ENCODE data around the gene NTRK2. TPM values are rescaled to one million over a fixed set of nuclear protein-coding genes. Genes with fewer than 3 reads are reported as not detected.

NTRK2 gene
- total RNA-seq, 5 donors from 2014 or later (not counting 1 experiment from before 2014, with no cell fraction given): 0.05 to 0.39 (median 0.12) TPM; not detected in 1

DNA sequence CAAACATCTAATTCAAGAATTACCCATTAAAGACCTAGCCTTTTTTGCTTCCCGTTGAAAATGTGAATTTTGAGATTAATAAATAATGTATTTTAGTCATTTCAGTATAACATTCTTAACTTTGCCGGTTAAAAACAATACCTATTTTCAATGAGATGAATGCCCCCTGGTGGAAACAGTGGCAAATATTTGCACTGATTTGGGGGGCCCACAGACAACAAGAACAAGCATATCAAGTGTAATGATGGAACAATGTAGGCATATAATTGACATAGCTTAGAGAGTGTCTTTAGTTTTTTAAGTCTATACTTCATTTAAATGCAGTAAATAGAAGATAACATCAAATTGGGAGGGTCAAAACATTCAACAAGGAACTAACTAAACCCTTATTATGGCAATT is 111.9 kb downstream of the NTRK2 start:
- H3K27ac Mint-ChIP-seq: no peak overlapping the region
- peaks cover 5% of the 10 kb centered on the region in 2 donors for H3K27me3 Mint-ChIP-seq
- no peak overlapping the region for H3K4me3 Mint-ChIP-seq
- H3K4me1 Mint-ChIP-seq: no peaks in the 10 kb centered on the region
- Histone ChIP-seq H3K4me1 (ENCODE audit: control insufficient read depth in 1 of 2, extremely low read depth in 1 of 2, insufficient read depth in 2 of 2, low read length in 2 of 2) (no peaks in the 10 kb centered on the region), H3K27ac (ENCODE audit: low read length) (no peak overlapping the region), H3K9me3 (no peaks in the 10 kb centered on the region), H3K27me3 (replicated peaks in 1 of 2; ENCODE audit: control insufficient read depth in 2 of 2, extremely low read depth in 1 of 2, insufficient read depth in 2 of 2, low read length in 1 of 2) (no peaks in the 10 kb centered on the region), H3K4me3 (ENCODE audit: control insufficient read depth in 1 of 2, extremely low read depth in 1 of 2, low read length in 1 of 2) (no peak overlapping the region), H3K36me3 (ENCODE audit: control insufficient read depth in 2 of 2, extremely low read depth in 1 of 2, insufficient read depth in 1 of 2, low read length in 1 of 2) (no peaks in the 10 kb centered on the region)
- WGBS (ENCODE audit: insufficient coverage): no CpG with 5 or more reads among the region's 2 CpGs
- ChIA-PET CTCF (interaction anchor here in 1 of 2 donors (0.7 to 1.5 kb wide), 2 partner anchors 31 to 384 kb away, joined by 3 read pairs; no protein-coding TSS in a partner anchor), POLR2A (no interaction called here)
- peak in 1 of 35 experiments; percentile 18 for DNase-seq
- H3K9me3 Mint-ChIP-seq: peaks cover 0 to 5% (median 0%) of the 10 kb centered on the region in 3 donors
- H3K36me3 Mint-ChIP-seq: no peaks in the 10 kb centered on the region
- no peak for ATAC-seq (replicated peaks in 1 of 4)

- no peaks in the 10 kb centered on the region for H3K36me3 Mint-ChIP-seq
- no peak overlapping the region for H3K4me3 Mint-ChIP-seq
- H3K4me1 ChIP-seq (ENCODE audit: control insufficient read depth in 1 of 2, extremely low read depth in 1 of 2, insufficient read depth in 2 of 2, low read length in 2 of 2): no peaks in the 10 kb centered on the region
- ChIA-PET POLR2A (interaction anchor here in 1 of 2 donors (0.5 kb wide), 1 partner anchor 74 kb away, joined by 3 read pairs; no protein-coding TSS in a partner anchor), CTCF (interaction anchor here in 1 of 2 donors (0.6 to 0.7 kb wide), 2 partner anchors 31 to 50 kb away, joined by 3 read pairs; no protein-coding TSS in a partner anchor)
- ATAC-seq (replicated peaks in 1 of 4): no peak
- no peaks in the 10 kb centered on the region for H3K4me1 Mint-ChIP-seq
- H3K4me3 ChIP-seq (ENCODE audit: control insufficient read depth in 1 of 2, extremely low read depth in 1 of 2, low read length in 1 of 2): no peak overlapping the region
- H3K27me3 ChIP-seq (replicated peaks in 1 of 2; ENCODE audit: control insufficient read depth in 2 of 2, extremely low read depth in 1 of 2, insufficient read depth in 2 of 2, low read length in 1 of 2): no peaks in the 10 kb centered on the region
- H3K27ac Mint-ChIP-seq: no peak overlapping the region
- H3K27ac ChIP-seq (ENCODE audit: low read length): no peak overlapping the region
- no peaks in the 10 kb centered on the region for H3K9me3 ChIP-seq
- no peak for DNase-seq
- no peaks in the 10 kb centered on the region for H3K36me3 ChIP-seq (ENCODE audit: control insufficient read depth in 2 of 2, extremely low read depth in 1 of 2, insufficient read depth in 1 of 2, low read length in 1 of 2)
- H3K27me3 Mint-ChIP-seq: peaks cover 5% of the 10 kb centered on the region in 2 donors
- WGBS (ENCODE audit: insufficient coverage): 83% methylated on average over 3 of the region's 11 CpGs
- peaks cover 0 to 5% (median 0%) of the 10 kb centered on the region in 3 donors for H3K9me3 Mint-ChIP-seq
Observed at GRCh38 chr9:84781931-84782866, 112.7 kb downstream of the NTRK2 start.

GRCh38 chr9:84785792-84786547 is 116.4 kb downstream of the NTRK2 start:
- DNase-seq (no peak), ATAC-seq (replicated peaks in 1 of 4) (no peak)
- no peaks in the 10 kb centered on the region for H3K4me1 Mint-ChIP-seq
- H3K4me1 ChIP-seq (ENCODE audit: control insufficient read depth in 1 of 2, extremely low read depth in 1 of 2, insufficient read depth in 2 of 2, low read length in 2 of 2): no peaks in the 10 kb centered on the region
- WGBS (ENCODE audit: insufficient coverage): 58% methylated on average over 2 of the region's 4 CpGs
- H3K4me3 ChIP-seq (ENCODE audit: control insufficient read depth in 1 of 2, extremely low read depth in 1 of 2, low read length in 1 of 2): no peak overlapping the region
- no peaks in the 10 kb centered on the region for H3K9me3 ChIP-seq
- H3K27ac ChIP-seq (ENCODE audit: low read length): no peak overlapping the region
- no peaks in the 10 kb centered on the region for H3K36me3 Mint-ChIP-seq
- peaks cover 5% of the 10 kb centered on the region in 2 donors for H3K27me3 Mint-ChIP-seq
- peaks cover 5 to 6% of the 10 kb centered on the region in 2 experiments for H3K27me3 ChIP-seq (replicated peaks in 1 of 2; ENCODE audit: control insufficient read depth in 2 of 2, extremely low read depth in 1 of 2, insufficient read depth in 2 of 2, low read length in 1 of 2)
- no peak overlapping the region for H3K27ac Mint-ChIP-seq
- ChIA-PET CTCF (no interaction called here), POLR2A (no interaction called here)
- peaks cover 0 to 5% (median 0%) of the 10 kb centered on the region in 3 donors for H3K9me3 Mint-ChIP-seq
- no peaks in the 10 kb centered on the region for H3K36me3 ChIP-seq (ENCODE audit: control insufficient read depth in 2 of 2, extremely low read depth in 1 of 2, insufficient read depth in 1 of 2, low read length in 1 of 2)
- no peak overlapping the region for H3K4me3 Mint-ChIP-seq

GRCh38 chr9:84788803-84789462 is 119.4 kb downstream of the NTRK2 start:
- POLR2A ChIA-PET: no interaction called here
- no peak for ATAC-seq (replicated peaks in 1 of 4)
- H3K36me3 ChIP-seq (ENCODE audit: control insufficient read depth in 2 of 2, extremely low read depth in 1 of 2, insufficient read depth in 1 of 2, low read length in 1 of 2): no peaks in the 10 kb centered on the region
- no peaks in the 10 kb centered on the region for H3K4me1 ChIP-seq (ENCODE audit: control insufficient read depth in 1 of 2, extremely low read depth in 1 of 2, insufficient read depth in 2 of 2, low read length in 2 of 2)
- no peak overlapping the region for H3K27ac Mint-ChIP-seq
- no peaks in the 10 kb centered on the region for H3K4me1 Mint-ChIP-seq
- H3K27me3 Mint-ChIP-seq: no peaks in the 10 kb centered on the region
- CTCF ChIA-PET: no interaction called here
- no peaks in the 10 kb centered on the region for H3K36me3 Mint-ChIP-seq
- peaks cover 5 to 6% of the 10 kb centered on the region in 2 experiments for H3K27me3 ChIP-seq (replicated peaks in 1 of 2; ENCODE audit: control insufficient read depth in 2 of 2, extremely low read depth in 1 of 2, insufficient read depth in 2 of 2, low read length in 1 of 2)
- H3K4me3 ChIP-seq (ENCODE audit: control insufficient read depth in 1 of 2, extremely low read depth in 1 of 2, low read length in 1 of 2): no peak overlapping the region
- no peaks in the 10 kb centered on the region for H3K9me3 ChIP-seq
- no peak overlapping the region for H3K27ac ChIP-seq (ENCODE audit: low read length)
- H3K4me3 Mint-ChIP-seq: no peak overlapping the region
- no peak for DNase-seq
- 98% methylated on average over 4 of the region's 5 CpGs for WGBS (ENCODE audit: insufficient coverage)
- H3K9me3 Mint-ChIP-seq: no peaks in the 10 kb centered on the region

DNA sequence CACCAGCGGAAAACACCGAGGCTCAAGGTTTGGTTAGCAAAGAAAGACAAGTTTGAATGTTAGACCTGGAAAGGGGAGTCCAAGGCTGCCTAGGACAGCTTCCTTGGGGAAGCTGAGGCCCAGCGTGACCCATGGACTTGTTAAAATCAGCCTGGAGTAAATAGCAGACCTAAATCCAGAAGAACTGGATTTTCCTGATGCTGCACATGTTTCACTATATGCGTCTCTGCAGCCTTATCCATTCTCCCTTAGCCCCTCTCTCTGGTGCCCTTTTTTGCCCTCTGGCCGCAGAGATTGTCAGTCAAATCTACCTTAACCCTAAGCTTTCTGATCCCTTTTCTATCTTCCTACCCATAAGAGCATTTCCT is 119.9 kb downstream of the NTRK2 start:
- WGBS (ENCODE audit: insufficient coverage): 83% methylated on average over 5 of the region's 5 CpGs
- no peak overlapping the region for H3K27ac Mint-ChIP-seq
- H3K36me3 Mint-ChIP-seq: no peaks in the 10 kb centered on the region
- Histone ChIP-seq H3K4me3 (ENCODE audit: control insufficient read depth in 1 of 2, extremely low read depth in 1 of 2, low read length in 1 of 2) (no peak overlapping the region), H3K4me1 (ENCODE audit: control insufficient read depth in 1 of 2, extremely low read depth in 1 of 2, insufficient read depth in 2 of 2, low read length in 2 of 2) (no peaks in the 10 kb centered on the region), H3K27me3 (replicated peaks in 1 of 2; ENCODE audit: control insufficient read depth in 2 of 2, extremely low read depth in 1 of 2, insufficient read depth in 2 of 2, low read length in 1 of 2) (peaks cover 5 to 6% of the 10 kb centered on the region in 2 experiments), H3K36me3 (ENCODE audit: control insufficient read depth in 2 of 2, extremely low read depth in 1 of 2, insufficient read depth in 1 of 2, low read length in 1 of 2) (no peaks in the 10 kb centered on the region), H3K9me3 (no peaks in the 10 kb centered on the region), H3K27ac (ENCODE audit: low read length) (no peak overlapping the region)
- DNase-seq: no peak
- H3K4me3 Mint-ChIP-seq: no peak overlapping the region
- ChIA-PET POLR2A (no interaction called here), CTCF (no interaction called here)
- ATAC-seq (replicated peaks in 1 of 4): no peak
- H3K27me3 Mint-ChIP-seq: no peaks in the 10 kb centered on the region
- no peaks in the 10 kb centered on the region for H3K4me1 Mint-ChIP-seq
- no peaks in the 10 kb centered on the region for H3K9me3 Mint-ChIP-seq

DNA sequence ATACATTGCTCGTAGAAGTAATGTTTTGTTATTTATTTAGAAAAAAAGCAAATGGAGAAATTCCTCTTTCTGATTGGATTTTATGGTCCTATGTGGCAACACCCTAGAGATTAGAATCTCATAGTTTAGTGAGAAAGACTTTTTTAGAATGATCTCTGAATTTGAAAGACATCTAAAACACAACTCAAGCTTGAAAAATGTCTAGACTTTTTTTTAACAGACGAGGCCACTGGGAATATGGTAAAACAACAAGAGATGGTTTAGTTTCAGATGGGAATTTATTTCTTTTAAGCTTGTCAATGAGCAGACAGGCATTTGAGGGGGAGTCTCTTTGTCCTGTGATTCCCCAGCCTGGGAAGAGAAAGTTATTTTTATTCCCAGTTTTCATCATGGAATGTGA is 122.1 kb downstream of the NTRK2 start:
- H3K9me3 ChIP-seq: no peaks in the 10 kb centered on the region
- H3K27me3 ChIP-seq (replicated peaks in 1 of 2; ENCODE audit: control insufficient read depth in 2 of 2, extremely low read depth in 1 of 2, insufficient read depth in 2 of 2, low read length in 1 of 2): peaks cover 5 to 6% of the 10 kb centered on the region in 2 experiments
- H3K4me3 Mint-ChIP-seq: no peak overlapping the region
- CTCF ChIA-PET: no interaction called here
- no peak overlapping the region for H3K27ac Mint-ChIP-seq
- no peak overlapping the region for H3K27ac ChIP-seq (ENCODE audit: low read length)
- no peaks in the 10 kb centered on the region for H3K9me3 Mint-ChIP-seq
- no peaks in the 10 kb centered on the region for H3K36me3 Mint-ChIP-seq
- H3K36me3 ChIP-seq (ENCODE audit: control insufficient read depth in 2 of 2, extremely low read depth in 1 of 2, insufficient read depth in 1 of 2, low read length in 1 of 2): no peaks in the 10 kb centered on the region
- no CpG with 5 or more reads among the region's 2 CpGs for WGBS (ENCODE audit: insufficient coverage)
- H3K4me3 ChIP-seq (ENCODE audit: control insufficient read depth in 1 of 2, extremely low read depth in 1 of 2, low read length in 1 of 2): no peak overlapping the region
- POLR2A ChIA-PET: no interaction called here
- no peaks in the 10 kb centered on the region for H3K4me1 ChIP-seq (ENCODE audit: control insufficient read depth in 1 of 2, extremely low read depth in 1 of 2, insufficient read depth in 2 of 2, low read length in 2 of 2)
- no peaks in the 10 kb centered on the region for H3K27me3 Mint-ChIP-seq
- no peaks in the 10 kb centered on the region for H3K4me1 Mint-ChIP-seq
- ATAC-seq (replicated peaks in 1 of 4): no peak
- no peak for DNase-seq
